ENCODE measurements around the gene TCIRG1. TPM values are rescaled to one million over a fixed set of nuclear protein-coding genes. Genes with fewer than 3 reads are reported as not detected.

TCIRG1 gene
- total RNA-seq, 4 donors from 2014 or later, result 13.4 to 24.5 (median 14.1) TPM

DNA sequence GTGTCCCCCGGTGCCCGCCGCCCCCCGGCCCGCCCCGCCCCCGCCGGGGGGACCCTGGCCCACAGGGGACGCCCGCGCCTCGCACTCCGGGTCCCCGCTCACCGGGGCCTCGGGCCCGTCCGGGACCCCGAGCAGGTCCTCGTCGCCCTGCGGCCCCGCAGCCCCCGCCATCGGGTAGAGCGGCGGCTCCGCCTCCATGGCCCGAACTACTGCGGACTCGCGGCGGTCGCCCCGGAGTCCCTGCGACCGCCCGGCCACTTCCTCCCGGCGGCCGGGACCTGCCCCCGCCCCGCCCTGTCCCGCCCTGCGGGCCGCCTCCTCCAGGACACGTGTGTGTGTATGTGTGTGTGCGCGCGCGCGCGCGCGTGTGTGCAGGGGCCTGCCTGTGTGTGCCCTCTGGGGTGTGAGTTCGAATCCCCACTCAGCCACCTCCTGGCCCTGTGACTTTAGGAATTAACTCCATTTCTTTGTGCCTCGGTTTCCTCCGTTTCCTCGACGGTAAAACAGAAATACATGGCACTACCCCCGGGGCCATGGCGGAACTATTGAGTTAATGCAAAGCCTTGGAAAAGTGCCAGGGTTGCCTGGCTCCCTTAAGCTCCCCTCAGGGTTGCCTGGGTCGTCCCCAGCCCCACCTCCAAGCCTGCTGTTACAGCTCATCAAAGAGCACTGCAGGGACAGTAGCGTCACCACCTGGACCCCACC is 34.8 kb upstream of the TCIRG1 start, which contains the start of gene UNC93B1:
TSS of gene UNC93B1 (minus strand) at position 252 of the 705 bp plus-strand sequence. CDS start at position 198, 54 bp downstream.
- in situ Hi-C loops (cut with MboI; ENCODE audit: low sequenced_read_pairs in 4 of 4) (no loop called here), intact Hi-C loops (cut with DNase I; ENCODE audit: low total_unique reads) (loop anchor here (5.0 kb wide), 1 partner anchor 33 kb away; the partner anchor contains the start of gene TCIRG1)
- ATAC-seq, result peak; percentile 66 to 67
- Histone ChIP-seq H3K4me3 (peak within 1 kb of the TSS; percentile 54 to 77 (median 63)), H3K4me1 (no peaks in the 10 kb centered on the region), H3K27ac (peak within 1 kb of the TSS in 3 of 4 donors; percentile 47 to 54 (median 51)), H3K27me3 (peaks cover 0 to 4% (median 0%) of the 10 kb centered on the region in 3 donors), H3K36me3 (no peaks in the 10 kb centered on the region), H3K9me3 (no peaks in the 10 kb centered on the region)
- TF ChIP-seq, protein P1, sequence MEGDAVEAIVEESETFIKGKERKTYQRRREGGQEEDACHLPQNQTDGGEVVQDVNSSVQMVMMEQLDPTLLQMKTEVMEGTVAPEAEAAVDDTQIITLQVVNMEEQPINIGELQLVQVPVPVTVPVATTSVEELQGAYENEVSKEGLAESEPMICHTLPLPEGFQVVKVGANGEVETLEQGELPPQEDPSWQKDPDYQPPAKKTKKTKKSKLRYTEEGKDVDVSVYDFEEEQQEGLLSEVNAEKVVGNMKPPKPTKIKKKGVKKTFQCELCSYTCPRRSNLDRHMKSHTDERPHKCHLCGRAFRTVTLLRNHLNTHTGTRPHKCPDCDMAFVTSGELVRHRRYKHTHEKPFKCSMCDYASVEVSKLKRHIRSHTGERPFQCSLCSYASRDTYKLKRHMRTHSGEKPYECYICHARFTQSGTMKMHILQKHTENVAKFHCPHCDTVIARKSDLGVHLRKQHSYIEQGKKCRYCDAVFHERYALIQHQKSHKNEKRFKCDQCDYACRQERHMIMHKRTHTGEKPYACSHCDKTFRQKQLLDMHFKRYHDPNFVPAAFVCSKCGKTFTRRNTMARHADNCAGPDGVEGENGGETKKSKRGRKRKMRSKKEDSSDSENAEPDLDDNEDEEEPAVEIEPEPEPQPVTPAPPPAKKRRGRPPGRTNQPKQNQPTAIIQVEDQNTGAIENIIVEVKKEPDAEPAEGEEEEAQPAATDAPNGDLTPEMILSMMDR (IDR thresholded peaks at IDR 0.05 in 4 of 5, conservative IDR thresholded peaks at IDR 0.05 in 1 of 5), result no peak
- peak; percentile 28 to 52 for TF ChIP-seq POLR2A (IDR thresholded peaks at IDR 0.05)
- peak; percentile 60 to 74 for DNase-seq

DNA sequence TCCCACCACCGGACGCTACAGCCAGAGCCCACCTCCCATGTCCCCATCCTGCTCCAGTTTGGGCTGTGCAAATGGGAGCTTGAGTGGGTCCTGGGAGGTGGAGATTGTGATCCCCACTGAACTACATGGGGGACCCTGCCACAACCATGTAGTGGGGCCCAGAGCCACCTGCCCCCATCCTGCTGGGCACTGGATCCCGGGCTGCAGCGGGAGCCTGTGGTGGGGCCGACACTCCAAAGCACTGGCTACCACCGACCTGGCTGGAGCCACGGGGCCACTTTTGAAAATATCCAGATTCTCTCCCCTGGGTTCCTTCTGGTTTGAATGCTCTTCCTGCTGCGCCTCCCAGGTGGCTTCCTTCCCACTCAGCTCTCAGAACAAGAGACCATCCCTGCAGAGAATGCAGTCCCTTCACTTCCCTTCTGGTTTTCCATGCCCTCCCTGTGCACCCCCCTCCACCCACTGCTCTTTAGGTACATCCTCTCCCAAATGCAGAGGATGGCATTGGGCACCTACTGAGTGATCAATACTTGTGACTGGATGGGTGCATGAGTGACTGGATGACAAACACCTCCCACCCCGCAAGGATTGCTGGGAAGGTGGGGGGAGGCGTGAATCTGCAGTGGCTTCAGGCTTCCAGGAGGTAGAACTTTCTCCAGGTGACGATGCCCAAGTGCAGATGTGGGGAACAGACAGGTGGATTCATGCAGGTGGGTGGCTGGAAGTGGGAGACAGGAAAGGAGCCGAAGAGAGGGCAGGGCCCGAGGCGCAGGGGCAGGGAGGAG is 34.1 kb upstream of the TCIRG1 start:
- no peaks in the 10 kb centered on the region for H3K36me3 ChIP-seq
- no peaks in the 10 kb centered on the region for H3K9me3 ChIP-seq
- DNase-seq (no peak), ATAC-seq (no peak)
- H3K27me3 ChIP-seq, result peaks cover 0 to 4% (median 0%) of the 10 kb centered on the region in 3 donors
- H3K27ac ChIP-seq, result no peak overlapping the region
- H3K4me1 ChIP-seq, result peaks cover 0 to 2% of the 10 kb centered on the region in 2 donors
- intact Hi-C loops (cut with DNase I; ENCODE audit: low total_unique reads) (loop anchor here (5.0 kb wide), 1 partner anchor 33 kb away; the partner anchor contains the start of gene TCIRG1), in situ Hi-C loops (cut with MboI; ENCODE audit: low sequenced_read_pairs in 4 of 4) (no loop called here)
- no peak for TF ChIP-seq POLR2A (IDR thresholded peaks at IDR 0.05)
- TF ChIP-seq, protein P1 (IDR thresholded peaks at IDR 0.05 in 4 of 5, conservative IDR thresholded peaks at IDR 0.05 in 1 of 5), result no peak
- H3K4me3 ChIP-seq, result peak overlapping the region; percentile 54 to 77 (median 63)

DNA sequence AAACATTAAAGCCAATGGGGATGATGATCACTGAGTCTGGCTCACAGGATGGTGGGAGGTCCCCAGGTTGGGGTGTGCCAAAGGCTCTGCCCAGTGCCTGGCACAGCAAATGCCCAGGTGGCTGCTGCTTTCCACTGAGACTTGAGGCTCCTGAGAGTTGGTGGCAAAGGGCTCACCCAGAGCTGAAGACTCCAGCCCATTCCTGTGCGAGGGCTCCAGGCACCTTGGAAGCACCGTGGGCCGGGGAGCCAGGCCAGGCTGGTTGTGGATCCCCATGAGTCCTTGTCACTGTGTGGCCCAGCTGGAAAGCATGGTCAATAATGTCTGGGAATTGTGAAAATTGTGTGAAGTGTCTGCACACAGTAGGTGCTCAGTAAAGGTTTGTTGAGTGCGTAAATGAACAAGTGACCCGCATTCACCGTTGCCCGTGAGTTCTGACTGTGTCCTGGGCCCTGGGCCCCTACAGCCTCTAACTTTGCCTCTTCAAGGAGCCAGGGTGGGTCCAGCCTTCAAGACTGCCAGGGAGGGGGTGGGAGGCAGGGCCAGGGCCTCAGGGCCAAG is 32.1 kb upstream of the TCIRG1 start:
- no peak for TF ChIP-seq POLR2A (IDR thresholded peaks at IDR 0.05)
- TF ChIP-seq, protein P1 (IDR thresholded peaks at IDR 0.05 in 4 of 5, conservative IDR thresholded peaks at IDR 0.05 in 1 of 5), result no peak
- intact Hi-C loops (cut with DNase I; ENCODE audit: low total_unique reads), result no loop called here
- DNase-seq, result no peak
- Histone ChIP-seq H3K27ac (no peak overlapping the region), H3K4me3 (no peak overlapping the region), H3K27me3 (peaks cover 0 to 4% (median 0%) of the 10 kb centered on the region in 3 donors), H3K4me1 (peaks cover 7 to 18% of the 10 kb centered on the region in 2 donors), H3K36me3 (no peaks in the 10 kb centered on the region), H3K9me3 (no peaks in the 10 kb centered on the region)
- in situ Hi-C loops (cut with MboI; ENCODE audit: low sequenced_read_pairs in 4 of 4), result no loop called here
- ATAC-seq, result no peak

DNA sequence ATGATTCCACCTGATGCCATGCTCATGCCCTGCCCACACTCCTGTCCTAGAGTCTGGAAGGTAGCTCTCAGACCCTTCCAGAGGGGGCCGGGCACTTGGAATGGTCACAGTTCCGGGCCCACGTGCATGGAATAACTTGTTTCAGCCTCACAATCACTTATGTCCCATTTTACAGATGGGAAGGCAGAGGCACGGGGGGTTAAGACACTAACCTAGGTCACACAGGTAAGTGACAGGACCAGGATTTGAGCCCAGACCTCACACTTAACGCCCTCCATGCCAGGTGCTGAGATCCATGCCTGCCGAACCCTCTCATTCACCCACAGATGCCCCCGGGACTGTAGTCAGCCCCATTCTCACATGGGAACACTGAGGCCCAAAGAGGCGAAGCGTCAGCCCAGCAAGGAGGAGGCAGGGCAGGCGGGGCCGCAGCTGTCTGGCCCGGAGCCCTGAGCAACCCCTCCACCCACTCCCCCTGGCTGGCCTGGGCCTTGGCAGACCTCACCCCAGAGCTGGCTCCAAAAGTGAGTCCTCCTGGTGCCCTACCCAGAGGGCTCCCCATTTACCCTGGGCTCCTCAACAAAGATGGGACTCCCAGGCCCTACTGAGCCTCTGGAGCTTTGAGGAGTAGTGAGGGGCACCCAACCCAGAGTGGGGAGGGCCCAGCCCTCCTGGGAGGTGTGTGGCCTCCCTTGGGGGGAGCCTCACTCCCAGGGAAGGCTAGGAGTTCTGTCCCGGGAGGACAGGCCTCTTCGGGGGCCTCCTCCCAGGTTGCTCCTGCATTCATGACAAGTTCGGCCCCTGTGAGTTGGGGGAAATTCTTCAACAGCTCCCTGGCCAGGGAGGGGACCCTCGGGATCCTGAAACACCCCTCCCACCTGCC is 31.1 kb upstream of the TCIRG1 start:
- H3K9me3 ChIP-seq, result no peaks in the 10 kb centered on the region
- DNase-seq (no peak), ATAC-seq (no peak)
- in situ Hi-C loops (cut with MboI; ENCODE audit: low sequenced_read_pairs in 4 of 4) (no loop called here), intact Hi-C loops (cut with DNase I; ENCODE audit: low total_unique reads) (no loop called here)
- no peaks in the 10 kb centered on the region for H3K36me3 ChIP-seq
- peaks cover 7 to 18% of the 10 kb centered on the region in 2 donors for H3K4me1 ChIP-seq
- peaks cover 0 to 4% (median 0%) of the 10 kb centered on the region in 3 donors for H3K27me3 ChIP-seq
- no peak overlapping the region for H3K27ac ChIP-seq
- TF ChIP-seq, protein P1 (IDR thresholded peaks at IDR 0.05 in 4 of 5, conservative IDR thresholded peaks at IDR 0.05 in 1 of 5), result no peak
- no peak for TF ChIP-seq POLR2A (IDR thresholded peaks at IDR 0.05)
- no peak overlapping the region for H3K4me3 ChIP-seq
